ENCODE measurements around the gene TPRG1L. TPM values are rescaled to one million over a fixed set of nuclear protein-coding genes. Genes with fewer than 3 reads are reported as not detected.

Gene TPRG1L
- total RNA-seq, 4 donors from 2014 or later: 36.8 to 55.3 (median 50.3) TPM

DNA sequence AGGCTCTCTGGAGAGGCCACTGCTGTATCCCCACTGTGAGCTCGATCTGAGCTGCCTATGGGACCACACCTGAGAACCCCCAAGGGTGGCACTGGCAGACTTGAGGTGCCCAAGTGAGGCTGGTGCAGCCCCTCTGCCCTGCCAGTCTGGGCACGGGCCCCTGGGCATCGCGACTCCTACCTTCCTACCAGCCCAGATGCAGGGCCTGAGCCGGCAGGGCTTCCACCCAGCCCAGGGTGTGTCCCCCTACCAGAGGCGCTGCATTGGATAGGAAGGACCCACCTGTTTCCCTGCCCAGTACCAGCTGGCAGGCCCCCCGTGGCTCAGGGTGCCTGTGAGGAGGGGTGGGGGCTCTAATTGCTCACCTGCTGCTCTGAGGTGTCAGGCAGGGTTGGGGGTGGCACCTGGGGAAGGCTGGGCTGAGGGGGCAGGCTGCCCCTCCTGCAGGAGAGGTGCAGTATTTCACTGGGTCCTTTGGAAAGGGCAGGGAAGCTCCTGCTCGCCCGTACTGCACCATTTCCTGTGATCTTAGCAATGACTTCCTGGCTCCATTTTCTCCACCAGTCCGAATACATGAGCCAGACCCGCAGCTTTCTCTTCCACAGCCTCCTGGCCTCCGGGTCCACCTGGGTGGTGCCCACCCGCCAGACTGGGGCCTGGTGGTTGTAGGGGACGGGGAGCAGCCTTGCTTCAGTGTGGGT is 39.3 kb downstream of the TPRG1L start:
- intact Hi-C loops (cut with DNase I): no loop called here
- 88% methylated on average over 7 of the region's 14 CpGs for WGBS
- Histone ChIP-seq H3K4me3 (no peak overlapping the region), H3K27ac (replicated peaks in 1 of 4) (no peak overlapping the region), H3K9me3 (no peaks in the 10 kb centered on the region), H3K27me3 (peaks cover 0 to 60% (median 0%) of the 10 kb centered on the region in 4 donors), H3K36me3 (no peaks in the 10 kb centered on the region), H3K4me1 (peaks cover 5 to 8% (median 6%) of the 10 kb centered on the region in 4 donors)
- DNase-seq (ENCODE audit: extremely low spot score): no peak
- TF ChIP-seq EP300 (IDR thresholded peaks at IDR 0.05) (no peak), POLR2A (IDR thresholded peaks at IDR 0.05; ENCODE audit: low read depth) (no peak), POLR2AphosphoS5 (IDR thresholded peaks at IDR 0.05) (no peak)
- TF ChIP-seq, protein P1, sequence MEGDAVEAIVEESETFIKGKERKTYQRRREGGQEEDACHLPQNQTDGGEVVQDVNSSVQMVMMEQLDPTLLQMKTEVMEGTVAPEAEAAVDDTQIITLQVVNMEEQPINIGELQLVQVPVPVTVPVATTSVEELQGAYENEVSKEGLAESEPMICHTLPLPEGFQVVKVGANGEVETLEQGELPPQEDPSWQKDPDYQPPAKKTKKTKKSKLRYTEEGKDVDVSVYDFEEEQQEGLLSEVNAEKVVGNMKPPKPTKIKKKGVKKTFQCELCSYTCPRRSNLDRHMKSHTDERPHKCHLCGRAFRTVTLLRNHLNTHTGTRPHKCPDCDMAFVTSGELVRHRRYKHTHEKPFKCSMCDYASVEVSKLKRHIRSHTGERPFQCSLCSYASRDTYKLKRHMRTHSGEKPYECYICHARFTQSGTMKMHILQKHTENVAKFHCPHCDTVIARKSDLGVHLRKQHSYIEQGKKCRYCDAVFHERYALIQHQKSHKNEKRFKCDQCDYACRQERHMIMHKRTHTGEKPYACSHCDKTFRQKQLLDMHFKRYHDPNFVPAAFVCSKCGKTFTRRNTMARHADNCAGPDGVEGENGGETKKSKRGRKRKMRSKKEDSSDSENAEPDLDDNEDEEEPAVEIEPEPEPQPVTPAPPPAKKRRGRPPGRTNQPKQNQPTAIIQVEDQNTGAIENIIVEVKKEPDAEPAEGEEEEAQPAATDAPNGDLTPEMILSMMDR (IDR thresholded peaks at IDR 0.05): no peak

DNA sequence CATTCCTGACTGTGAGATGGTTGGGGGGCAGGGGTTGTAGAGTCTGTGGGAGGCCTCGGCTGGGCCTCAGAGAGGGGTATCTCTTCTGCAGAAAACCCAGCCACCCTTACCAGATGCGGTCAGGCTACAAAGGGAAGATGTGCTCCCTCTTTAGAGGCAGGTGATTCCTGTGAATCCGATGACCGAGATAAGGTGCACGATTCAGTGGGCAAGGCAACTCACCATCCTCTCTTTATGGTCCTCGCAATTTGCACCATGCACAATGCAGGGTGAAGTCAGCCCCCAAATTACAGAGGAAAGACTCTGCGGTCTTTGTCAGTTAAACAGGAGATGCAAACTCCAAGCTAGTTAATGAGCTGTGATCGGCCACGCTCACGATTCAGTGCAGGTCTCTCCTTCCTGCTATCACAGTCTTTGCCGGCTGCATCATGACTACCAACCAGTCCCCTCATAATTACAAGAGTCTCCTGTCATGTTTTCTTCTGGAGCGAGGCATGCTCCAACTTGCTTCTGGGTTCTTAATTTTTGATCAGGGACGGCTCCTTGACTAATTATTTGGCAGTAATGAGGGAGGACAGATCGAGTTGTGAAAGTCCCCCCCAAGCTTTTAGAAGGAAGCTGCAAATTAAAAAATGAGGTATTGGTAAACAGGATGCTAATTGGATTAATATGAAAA is 40.0 kb downstream of the TPRG1L start:
- H3K4me1 ChIP-seq: peaks cover 6 to 9% (median 6%) of the 10 kb centered on the region in 4 donors
- H3K4me3 ChIP-seq: no peak overlapping the region
- H3K27ac ChIP-seq (replicated peaks in 1 of 4): no peak overlapping the region
- peaks cover 0 to 65% (median 0%) of the 10 kb centered on the region in 4 donors for H3K27me3 ChIP-seq
- DNase-seq (ENCODE audit: extremely low spot score): no peak
- WGBS: 92% methylated on average over 13 of the region's 14 CpGs
- no peaks in the 10 kb centered on the region for H3K36me3 ChIP-seq
- TF ChIP-seq POLR2AphosphoS5 (IDR thresholded peaks at IDR 0.05): no peak
- TF ChIP-seq, protein P1 (IDR thresholded peaks at IDR 0.05): no peak
- no peak for TF ChIP-seq EP300 (IDR thresholded peaks at IDR 0.05)
- no peak for TF ChIP-seq POLR2A (IDR thresholded peaks at IDR 0.05; ENCODE audit: low read depth)
- H3K9me3 ChIP-seq: no peaks in the 10 kb centered on the region
- intact Hi-C loops (cut with DNase I): no loop called here

DNA sequence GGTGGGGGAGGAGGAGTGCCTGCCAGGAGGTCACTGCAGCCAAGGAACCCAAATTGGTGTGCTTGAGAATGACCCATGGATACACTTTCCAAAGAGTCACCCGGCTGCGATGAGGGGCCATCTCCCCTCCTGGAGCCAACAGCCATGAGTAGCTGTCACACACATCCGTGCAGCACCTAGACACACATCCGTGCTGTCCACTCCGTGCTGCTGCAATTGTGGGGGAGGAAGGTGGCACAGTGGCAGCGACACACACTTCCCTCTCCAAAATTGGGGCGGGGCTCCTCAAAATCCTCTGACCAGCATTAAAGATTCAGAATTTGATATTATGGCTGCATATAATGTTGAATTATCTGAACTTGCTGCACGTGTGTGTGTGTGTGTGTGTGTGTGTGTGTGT is 43.3 kb downstream of the TPRG1L start:
- Histone ChIP-seq H3K27me3 (peaks cover 0 to 85% (median 0%) of the 10 kb centered on the region in 4 donors), H3K4me1 (peaks cover 6 to 9% (median 6%) of the 10 kb centered on the region in 4 donors), H3K9me3 (no peaks in the 10 kb centered on the region), H3K36me3 (no peaks in the 10 kb centered on the region), H3K4me3 (no peak overlapping the region), H3K27ac (replicated peaks in 1 of 4) (no peak overlapping the region)
- WGBS: 63% methylated on average over 2 of the region's 8 CpGs
- intact Hi-C loops (cut with DNase I): no loop called here
- no peak for DNase-seq (ENCODE audit: extremely low spot score)
- TF ChIP-seq POLR2AphosphoS5 (IDR thresholded peaks at IDR 0.05): no peak
- no peak for TF ChIP-seq POLR2A (IDR thresholded peaks at IDR 0.05; ENCODE audit: low read depth)
- TF ChIP-seq EP300 (IDR thresholded peaks at IDR 0.05): no peak
- TF ChIP-seq, protein P1 (IDR thresholded peaks at IDR 0.05): no peak

DNA sequence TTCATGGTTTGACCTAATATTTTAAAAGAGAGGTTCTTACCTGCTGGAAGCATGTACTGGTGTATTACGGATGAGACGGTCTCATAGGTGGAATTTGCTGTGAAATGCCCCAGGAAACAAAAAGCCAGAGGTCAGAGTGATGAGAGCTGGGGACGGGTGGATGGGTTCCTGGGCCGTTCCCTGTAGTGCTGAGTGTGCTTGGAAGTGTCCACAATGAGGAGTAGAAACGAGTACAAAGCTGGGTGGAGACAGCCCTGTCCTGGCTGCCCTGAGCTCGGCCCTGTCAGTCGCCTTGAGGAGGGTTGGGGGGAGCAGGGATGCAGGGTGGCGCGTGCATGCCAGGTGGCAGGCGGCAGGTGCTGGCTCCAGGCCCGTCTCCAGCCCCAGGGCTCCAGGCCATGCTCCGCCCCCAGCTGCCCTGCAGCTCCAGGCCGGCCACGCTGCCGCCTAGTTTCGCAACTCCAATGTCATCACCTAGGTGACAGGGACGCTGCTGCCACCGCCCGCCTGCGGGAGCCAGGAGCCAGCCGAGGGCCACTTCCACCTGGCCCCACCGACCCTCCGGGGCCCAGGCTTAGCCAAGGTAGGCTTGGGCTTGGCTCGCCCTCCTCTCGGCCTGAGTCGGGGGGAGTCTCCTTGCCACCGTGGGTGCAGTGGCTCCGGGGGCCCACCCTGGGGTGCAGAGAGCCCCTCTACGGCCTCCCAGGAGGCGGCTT is 43.9 kb downstream of the TPRG1L start:
- H3K4me3 ChIP-seq: no peak overlapping the region
- DNase-seq (ENCODE audit: extremely low spot score): no peak
- H3K27ac ChIP-seq (replicated peaks in 1 of 4): no peak overlapping the region
- no peaks in the 10 kb centered on the region for H3K9me3 ChIP-seq
- TF ChIP-seq POLR2AphosphoS5 (IDR thresholded peaks at IDR 0.05) (no peak), EP300 (IDR thresholded peaks at IDR 0.05) (no peak), POLR2A (IDR thresholded peaks at IDR 0.05; ENCODE audit: low read depth) (no peak)
- TF ChIP-seq, protein P1 (IDR thresholded peaks at IDR 0.05): no peak
- H3K36me3 ChIP-seq: no peaks in the 10 kb centered on the region
- intact Hi-C loops (cut with DNase I): no loop called here
- 42% methylated on average over 16 of the region's 30 CpGs for WGBS
- H3K4me1 ChIP-seq: peaks cover 6 to 9% (median 6%) of the 10 kb centered on the region in 4 donors
- peaks cover 0 to 85% (median 0%) of the 10 kb centered on the region in 4 donors for H3K27me3 ChIP-seq

Measured in esophagus muscularis mucosa (tissue), 4 donors.